GM10248 (cell line): ENCODE results near the gene MICU1.

Experiments used
- CTCF ChIA-PET: fragments of 300-600 bp; sonication (Branson Sonifier 250); formaldehyde crosslinking; extraction: SDS; loops from one replicate; lab custom pipeline; 2021; ENCODE audit warnings: antibody characterized with exemption; lab: Yijun Ruan, JAX
- POLR2A ChIA-PET: fragments of 350-650 bp; sonication (Branson Sonifier 250); formaldehyde crosslinking; extraction: SDS; loops from one replicate; lab custom pipeline; 2020; ENCODE audit warnings: antibody characterized with exemption; lab: Yijun Ruan, JAX
- DNase-seq: peaks from one replicate; pipeline ENCODE4 v3.0.0; 2012; ENCODE audit errors: extremely low spot score
- TF ChIP-seq, protein P1 (sequence below): IDR thresholded peaks from 2 replicates; pipeline ENCODE4 v1.5.1; 2012; ENCODE audit warnings: mild to moderate bottlenecking, low read depth; ENCODE audit errors: extremely low read depth, missing control alignments, control extremely low read depth

MICU1 gene

DNA sequence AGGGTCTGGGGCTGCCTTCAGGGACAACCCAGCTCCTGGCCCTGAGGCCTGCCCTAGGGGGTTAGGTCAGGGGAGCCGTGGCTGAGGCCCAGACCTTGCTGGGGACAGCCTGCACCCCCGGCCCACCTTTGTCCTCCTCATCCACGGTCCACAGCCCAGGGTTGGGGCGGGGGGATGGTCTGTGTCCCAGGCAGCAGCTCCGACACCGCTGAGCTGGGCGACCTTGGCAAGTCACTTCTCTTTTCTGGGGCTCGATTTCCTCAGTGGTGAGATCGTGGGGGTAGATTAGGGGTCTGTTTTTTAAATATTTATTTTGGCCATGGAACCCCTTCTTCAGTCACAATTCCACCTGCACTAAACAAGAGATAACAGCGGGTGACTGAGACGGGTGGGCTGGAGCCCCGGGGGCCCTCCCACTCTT, 302.1 kb downstream of the MICU1 start:
- POLR2A ChIA-PET = interaction anchor here (0.5 to 1.0 kb wide), 2 partner anchors 8 to 34 kb away, joined by 3 read pairs; no protein-coding TSS in a partner anchor
- no peak for DNase-seq
- TF ChIP-seq, protein P1, sequence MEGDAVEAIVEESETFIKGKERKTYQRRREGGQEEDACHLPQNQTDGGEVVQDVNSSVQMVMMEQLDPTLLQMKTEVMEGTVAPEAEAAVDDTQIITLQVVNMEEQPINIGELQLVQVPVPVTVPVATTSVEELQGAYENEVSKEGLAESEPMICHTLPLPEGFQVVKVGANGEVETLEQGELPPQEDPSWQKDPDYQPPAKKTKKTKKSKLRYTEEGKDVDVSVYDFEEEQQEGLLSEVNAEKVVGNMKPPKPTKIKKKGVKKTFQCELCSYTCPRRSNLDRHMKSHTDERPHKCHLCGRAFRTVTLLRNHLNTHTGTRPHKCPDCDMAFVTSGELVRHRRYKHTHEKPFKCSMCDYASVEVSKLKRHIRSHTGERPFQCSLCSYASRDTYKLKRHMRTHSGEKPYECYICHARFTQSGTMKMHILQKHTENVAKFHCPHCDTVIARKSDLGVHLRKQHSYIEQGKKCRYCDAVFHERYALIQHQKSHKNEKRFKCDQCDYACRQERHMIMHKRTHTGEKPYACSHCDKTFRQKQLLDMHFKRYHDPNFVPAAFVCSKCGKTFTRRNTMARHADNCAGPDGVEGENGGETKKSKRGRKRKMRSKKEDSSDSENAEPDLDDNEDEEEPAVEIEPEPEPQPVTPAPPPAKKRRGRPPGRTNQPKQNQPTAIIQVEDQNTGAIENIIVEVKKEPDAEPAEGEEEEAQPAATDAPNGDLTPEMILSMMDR = no peak
- CTCF ChIA-PET = interaction anchor here (1.3 to 6.3 kb wide), 3 partner anchors 14 to 275 kb away, joined by 3 to 41 read pairs (median 9); no protein-coding TSS in a partner anchor

DNA sequence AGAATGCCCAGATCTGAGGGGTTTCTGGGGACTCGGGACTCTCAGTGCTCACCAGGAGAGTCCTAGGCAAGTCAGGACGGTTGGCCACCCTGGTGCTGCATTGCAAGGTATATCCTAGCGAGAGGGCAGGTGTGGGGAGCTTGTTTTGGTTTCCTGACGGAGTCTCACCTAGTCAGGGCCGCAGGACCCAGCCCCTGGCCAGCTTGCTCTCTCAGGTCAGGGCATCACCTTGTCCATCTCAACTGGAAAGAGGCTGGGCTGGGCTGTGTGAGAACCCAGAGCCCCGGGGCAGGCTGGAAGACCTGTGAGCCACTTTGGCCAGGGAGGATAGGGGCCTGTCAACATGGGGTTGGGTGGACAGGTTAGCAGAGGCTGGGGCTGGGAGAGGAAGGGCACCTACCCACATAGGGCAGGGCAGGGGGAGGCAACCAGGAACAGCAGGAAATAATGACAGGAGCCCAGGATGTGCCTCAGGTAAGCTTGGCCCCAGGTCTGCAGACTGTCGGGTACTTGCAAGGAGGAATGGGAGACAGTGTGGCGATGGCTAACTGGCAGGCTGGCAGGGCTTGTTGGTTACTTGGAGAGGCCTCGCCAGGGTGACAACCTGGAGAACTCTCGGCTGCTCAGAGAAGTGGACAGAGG, 302.6 kb downstream of the MICU1 start:
- CTCF ChIA-PET = interaction anchor here (1.3 to 6.3 kb wide), 3 partner anchors 15 to 275 kb away, joined by 3 to 41 read pairs (median 9); no protein-coding TSS in a partner anchor
- DNase-seq = no peak
- TF ChIP-seq, protein P1 = no peak
- POLR2A ChIA-PET = interaction anchor here (0.5 to 2.0 kb wide), 3 partner anchors 9 to 773 kb away, joined by 3 to 5 read pairs (median 3); partner anchors contain the start of gene P4HA1

DNA sequence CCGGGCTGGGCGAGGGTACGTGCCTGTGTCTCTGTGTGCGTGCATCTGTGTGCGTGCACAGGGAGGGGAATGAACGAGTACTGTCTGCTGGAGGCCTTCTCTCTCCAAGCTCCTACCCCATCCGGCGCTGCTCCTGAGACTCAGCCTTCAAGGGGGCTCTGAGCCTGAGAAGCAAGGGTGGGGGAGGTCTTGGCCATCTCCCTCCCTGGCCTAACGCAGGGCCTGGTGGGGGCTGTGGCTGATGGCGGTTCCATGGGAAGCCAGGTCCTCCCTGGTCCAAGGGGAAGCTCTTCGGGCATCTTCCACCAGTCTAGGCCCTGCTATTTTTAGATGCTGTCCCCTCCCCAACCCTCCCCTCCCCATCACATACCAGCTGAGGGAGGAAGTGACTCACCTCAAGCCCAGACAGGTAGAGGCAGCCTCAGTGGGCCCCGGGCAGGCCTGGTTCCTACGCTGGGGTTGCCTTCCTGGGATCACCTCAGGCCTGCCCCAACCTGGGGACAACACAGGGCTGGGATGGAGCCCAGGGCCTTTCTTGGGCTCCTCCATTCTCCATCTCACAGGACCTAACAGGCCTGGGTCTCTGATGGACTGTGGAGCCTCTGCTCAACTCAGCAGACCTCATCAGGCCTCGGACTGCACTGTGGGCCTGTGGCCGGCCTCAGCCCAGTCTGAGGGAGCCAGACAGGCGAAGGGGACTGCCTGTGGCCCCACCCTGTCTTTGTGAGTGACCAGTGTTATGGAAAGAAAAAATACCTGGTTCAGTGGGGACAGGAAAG, 303.4 kb downstream of the MICU1 start:
- TF ChIP-seq, protein P1 = no peak
- DNase-seq = no peak
- POLR2A ChIA-PET = interaction anchor here (0.6 to 2.6 kb wide), 5 partner anchors 19 to 774 kb away, joined by 3 to 13 read pairs (median 10); partner anchors contain the start of genes DDIT4 and P4HA1
- CTCF ChIA-PET = interaction anchor here (1.0 to 6.3 kb wide), 6 partner anchors 10 to 274 kb away, joined by 3 to 41 read pairs (median 6); no protein-coding TSS in a partner anchor

DNA sequence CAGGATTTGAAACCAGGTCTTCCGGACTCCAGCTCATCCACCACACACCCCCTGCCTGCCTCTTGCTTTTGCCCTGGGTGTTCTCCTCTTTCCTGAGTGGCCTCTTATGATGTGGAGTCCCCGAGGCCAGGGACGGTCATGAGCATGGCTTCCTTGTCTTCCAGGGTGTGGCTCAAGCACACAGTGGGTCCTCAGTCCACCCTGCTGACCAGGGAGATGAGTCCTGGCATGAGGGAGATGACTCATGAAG, 303.9 kb downstream of the MICU1 start:
- POLR2A ChIA-PET = interaction anchor here (1.6 to 2.6 kb wide), 5 partner anchors 12 to 774 kb away, joined by 5 to 13 read pairs (median 10); partner anchors contain the start of genes DDIT4 and P4HA1
- no peak for DNase-seq
- TF ChIP-seq, protein P1 = no peak
- CTCF ChIA-PET = interaction anchor here (1.0 to 6.3 kb wide), 8 partner anchors 8 to 74 kb away, joined by 3 to 41 read pairs (median 7); no protein-coding TSS in a partner anchor

DNA sequence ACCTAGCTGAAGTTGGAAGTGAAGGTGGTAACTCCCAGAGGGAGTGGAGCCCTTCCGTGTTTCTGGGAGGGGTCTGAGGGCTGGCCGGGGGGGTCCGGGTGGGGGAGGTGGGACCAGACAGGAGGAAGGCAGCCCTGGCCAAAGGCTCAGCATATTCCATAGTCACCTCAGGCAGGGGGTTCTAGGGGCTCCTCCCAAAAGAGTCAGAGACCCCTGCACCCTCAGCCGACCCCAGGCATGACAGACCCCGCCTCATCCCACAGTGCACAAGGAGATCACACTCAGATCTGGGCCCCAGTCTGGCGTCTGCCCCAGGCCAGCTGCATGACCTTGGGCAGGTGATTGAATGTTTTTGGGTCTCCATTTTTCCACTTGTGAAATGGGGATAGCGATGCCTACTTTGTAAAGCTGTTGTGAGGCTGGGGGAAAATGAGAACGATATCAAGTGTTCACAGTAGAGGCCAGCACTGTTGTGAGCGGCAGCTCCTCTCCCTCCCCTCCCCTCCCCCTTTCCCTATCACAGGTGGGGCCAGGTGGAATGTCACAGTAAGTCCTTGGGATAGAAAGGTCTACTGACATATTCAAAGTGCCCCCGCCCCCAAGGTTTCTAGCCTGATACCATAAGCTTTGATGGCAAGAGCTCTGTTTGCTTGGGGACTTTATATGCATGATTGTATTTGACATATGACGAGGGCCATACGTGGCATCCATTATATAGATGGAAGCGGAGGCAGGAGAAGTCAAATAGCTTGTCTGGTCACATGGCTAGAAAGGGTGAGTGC, 304.4 kb downstream of the MICU1 start:
- TF ChIP-seq, protein P1 = no peak
- DNase-seq = no peak
- POLR2A ChIA-PET = interaction anchor here (1.0 to 2.6 kb wide), 9 partner anchors 10 to 775 kb away, joined by 3 to 13 read pairs (median 8); partner anchors contain the start of genes DDIT4 and P4HA1
- CTCF ChIA-PET = interaction anchor here (0.7 to 6.3 kb wide), 12 partner anchors 8 to 74 kb away, joined by 3 to 41 read pairs (median 6); no protein-coding TSS in a partner anchor
